H1 (cell line): ENCODE measurements around the gene PDGFB. TPM values are rescaled to one million over a fixed set of nuclear protein-coding genes. Genes with fewer than 3 reads are reported as not detected.

Experiments
- CTCF ChIA-PET: fragments of 300-600 bp; sonication (Branson Sonifier 250); formaldehyde crosslinking; loops from one replicate; lab custom pipeline; 2021; ENCODE audit not compliant: partially characterized antibody; lab: Charles Lee
- POLR2A ChIA-PET: fragments of 300-600 bp; sonication (Branson Sonifier 250); formaldehyde crosslinking; loops from one replicate; lab custom pipeline; 2021; ENCODE audit warnings: inconsistent platforms; ENCODE audit not compliant: partially characterized antibody; lab: Charles Lee
- DNase-seq, 2 experiments: peaks; one replicate each; pipeline versions ENCODE4 v3.0.0 to v3.0.0-alpha.2; 2010 to 2022; ENCODE audit warnings: low spot score in 2 of 2, low read depth in 1 of 2, mixed read lengths in 1 of 2
- FAIRE-seq: peaks from 2 replicates; lab custom pipeline; 2011; peaks lifted over from hg19 to GRCh38; lab: Jason Lieb, UNC
- H2AFZ ChIP-seq: 2 replicates; pipeline ENCODE4 v1.8.1; 2012; ENCODE audit warnings: low read length, inconsistent platforms
- H2AK5ac ChIP-seq: 2 replicates; pipeline ENCODE4 v1.6.1; 2013; ENCODE audit warnings: low read depth, low read length
- H2BK120ac ChIP-seq: replicated peaks from 2 replicates; pipeline ENCODE3; 2013; ENCODE audit warnings: low read depth, low read length, inconsistent platforms
- H2BK12ac ChIP-seq: 2 replicates; pipeline ENCODE4 v1.6.1; 2013; ENCODE audit warnings: low read depth, low read length
- H2BK15ac ChIP-seq: 2 replicates; pipeline ENCODE4 v1.6.1; 2013; ENCODE audit warnings: low read length
- H2BK20ac ChIP-seq: 2 replicates; pipeline ENCODE4 v1.6.1; 2013; ENCODE audit warnings: low read length
- H2BK5ac ChIP-seq: 2 replicates; pipeline ENCODE4 v1.6.1; 2013; ENCODE audit warnings: low read depth, low read length
- H3K14ac ChIP-seq: 2 replicates; pipeline ENCODE4 v1.6.1; 2013; ENCODE audit warnings: inconsistent platforms; ENCODE audit not compliant: insufficient read length
- H3K18ac ChIP-seq: 2 replicates; pipeline ENCODE4 v1.6.1; 2013; ENCODE audit warnings: low read length; ENCODE audit errors: extremely low read depth
- H3K23ac ChIP-seq: 2 replicates; pipeline ENCODE4 v1.6.1; 2013; ENCODE audit warnings: inconsistent platforms; ENCODE audit not compliant: insufficient read length
- H3K23me2 ChIP-seq: 2 replicates; pipeline ENCODE4 v1.6.1; 2013; ENCODE audit warnings: low read depth, low read length
- H3K27ac ChIP-seq: 2 replicates; pipeline ENCODE4 v1.6.1; 2011; ENCODE audit warnings: low read depth, low read length, inconsistent platforms
- H3K27me3 ChIP-seq, 4 experiments: replicated peaks in 1 of 4; 1 replicate in 1 of 4; 2 replicates in 3 of 4; pipeline versions ENCODE4 v1.6.1 to v1.8.1; 2011 to 2013; ENCODE audit warnings: low read length in 3 of 4, mild to moderate bottlenecking in 3 of 4, inconsistent platforms in 2 of 4, mixed read lengths in 2 of 4, moderate library complexity in 1 of 4; ENCODE audit not compliant: control insufficient read depth in 3 of 4, insufficient read depth in 3 of 4; ENCODE audit errors: extremely low read depth in 1 of 4
- H3K36me3 ChIP-seq, 4 experiments: 2 replicates each; pipeline versions ENCODE4 v1.6.1 to v1.8.1; 2011 to 2013; ENCODE audit warnings: mild to moderate bottlenecking in 4 of 4, low read length in 3 of 4, moderate library complexity in 2 of 4, control low read depth in 1 of 4, inconsistent platforms in 1 of 4; ENCODE audit not compliant: insufficient read depth in 4 of 4, control insufficient read depth in 2 of 4
- H3K4ac ChIP-seq: replicated peaks from 2 replicates; pipeline ENCODE3; 2013; ENCODE audit warnings: low read length, low read depth, mixed read lengths, inconsistent platforms; ENCODE audit not compliant: insufficient read length
- H3K4me1 ChIP-seq, 4 experiments: replicated peaks in 1 of 4; 1 replicate in 1 of 4; 2 replicates in 3 of 4; pipeline versions ENCODE4 v1.6.1 to v1.8.1; 2011 to 2013; ENCODE audit warnings: low read length in 3 of 4, inconsistent platforms in 2 of 4, mixed read lengths in 1 of 4; ENCODE audit not compliant: insufficient read depth in 4 of 4, control insufficient read depth in 3 of 4
- H3K4me2 ChIP-seq, 2 experiments: 2 replicates each; pipeline versions ENCODE4 v1.6.1 to v1.8.1; 2011 to 2013; ENCODE audit warnings: low read depth in 2 of 2, low read length in 2 of 2, control low read depth in 1 of 2, inconsistent platforms in 1 of 2, mild to moderate bottlenecking in 1 of 2; ENCODE audit not compliant: insufficient read depth in 1 of 2
- H3K4me3 ChIP-seq, 4 experiments: fragments of 200-600, 300-600 bp in 1 of 4; sonication (generic), shearing (Covaris generic), sonication (Bioruptor Twin) in 1 of 4; 2 replicates each; pipeline versions ENCODE4 v1.5.1 to v1.8.1; 2011 to 2016; ENCODE audit warnings: low read length in 4 of 4, low read depth in 3 of 4, control low read depth in 2 of 4, inconsistent platforms in 2 of 4, mild to moderate bottlenecking in 2 of 4, mixed read lengths in 1 of 4, moderate library complexity in 1 of 4; ENCODE audit not compliant: insufficient read depth in 2 of 4; ENCODE audit errors: extremely low read depth in 1 of 4
- H3K56ac ChIP-seq: replicated peaks from 2 replicates; pipeline ENCODE3; 2013; ENCODE audit warnings: low read depth, mild to moderate bottlenecking, mixed read lengths, low read length, inconsistent platforms; ENCODE audit not compliant: insufficient read length
- H3K79me1 ChIP-seq: 2 replicates; pipeline ENCODE4 v1.6.1; 2013; ENCODE audit warnings: low read depth, low read length, control low read depth
- H3K79me2 ChIP-seq, 2 experiments: 2 replicates each; pipeline versions ENCODE4 v1.6.1 to v1.8.1; 2012 to 2013; ENCODE audit warnings: low read length in 2 of 2, mild to moderate bottlenecking in 2 of 2, inconsistent platforms in 1 of 2; ENCODE audit not compliant: insufficient read depth in 2 of 2, control insufficient read depth in 1 of 2
- H3K9ac ChIP-seq, 4 experiments: replicated peaks in 1 of 4; 1 replicate in 1 of 4; 2 replicates in 3 of 4; pipeline versions ENCODE4 v1.6.1 to v1.8.1; 2011 to 2013; ENCODE audit warnings: low read depth in 3 of 4, low read length in 3 of 4, control low read depth in 2 of 4, mild to moderate bottlenecking in 2 of 4, moderate library complexity in 2 of 4, inconsistent platforms in 1 of 4; ENCODE audit errors: extremely low read depth in 1 of 4
- H3K9me3 ChIP-seq, 2 experiments: 2 replicates each; pipeline versions ENCODE4 v1.6.1 to v1.8.1; 2012 to 2013; ENCODE audit warnings: mild to moderate bottlenecking in 2 of 2, moderate library complexity in 2 of 2, control low read depth in 1 of 2, inconsistent platforms in 1 of 2, low read depth in 1 of 2, low read length in 1 of 2, mixed read lengths in 1 of 2; ENCODE audit not compliant: insufficient read depth in 2 of 2
- H4K20me1 ChIP-seq, 2 experiments: replicated peaks in 1 of 2; 2 replicates each; pipeline versions ENCODE3 to v1.8.1; 2011 to 2013; ENCODE audit warnings: inconsistent platforms in 2 of 2, low read length in 2 of 2, mild to moderate bottlenecking in 1 of 2; ENCODE audit not compliant: insufficient read depth in 2 of 2, control insufficient read depth in 1 of 2
- H4K5ac ChIP-seq: 2 replicates; pipeline ENCODE4 v1.6.1; 2013; ENCODE audit warnings: low read length, low read depth, mixed read lengths, inconsistent platforms; ENCODE audit not compliant: insufficient read length
- H4K8ac ChIP-seq: 2 replicates; pipeline ENCODE4 v1.8.0; 2013; ENCODE audit warnings: mild to moderate bottlenecking, moderate library complexity, low read length, inconsistent platforms; ENCODE audit not compliant: insufficient read depth; ENCODE audit errors: extremely low read depth
- H4K91ac ChIP-seq: replicated peaks from 2 replicates; pipeline ENCODE3; 2013; ENCODE audit warnings: low read length, mixed read lengths, inconsistent platforms; ENCODE audit not compliant: insufficient read length
- ASH2L ChIP-seq: fragments of 200-600, 300-600 bp; sonication (generic); IDR thresholded peaks from one replicate; pipeline ENCODE4 v1.7.1; 2017; ENCODE audit warnings: low read length
- CBX5 ChIP-seq: fragments of 300-800, 300-1000 bp; sonication (generic); IDR thresholded peaks from 2 replicates; pipeline ENCODE4 v1.7.1; 2016; ENCODE audit warnings: antibody characterized with exemption, low read length, low read depth
- CBX8 ChIP-seq: fragments of 300-800, 300-1000 bp; sonication (generic); IDR thresholded peaks from 2 replicates; pipeline ENCODE4 v1.7.1; 2016; ENCODE audit warnings: low read depth, low read length, borderline replicate concordance
- HDAC6 ChIP-seq: IDR thresholded peaks from one replicate; pipeline ENCODE4 v1.7.1; 2012; ENCODE audit warnings: low read depth, mild to moderate bottlenecking, inconsistent platforms, low read length, moderate library complexity
- JUN ChIP-seq: IDR thresholded peaks from 2 replicates; pipeline ENCODE4 v1.6.1; 2011; ENCODE audit warnings: low read depth, mild to moderate bottlenecking, improper control_type of control experiment, low read length
- JUND ChIP-seq: IDR thresholded peaks from 2 replicates; pipeline ENCODE4 v1.6.1; 2011; ENCODE audit warnings: mild to moderate bottlenecking, improper control_type of control experiment, low read length
- KDM5A ChIP-seq: fragments of 200-600 bp; IDR thresholded peaks from 2 replicates; pipeline ENCODE4 v1.7.1; 2012; ENCODE audit warnings: mild to moderate bottlenecking, low read length, inconsistent platforms, mixed read lengths
- POLR2A ChIP-seq, 2 experiments: IDR thresholded peaks; 1 replicate in 1 of 2; 2 replicates in 1 of 2; pipeline ENCODE4 v1.6.1; 2011; ENCODE audit warnings: low read depth in 2 of 2, low read length in 2 of 2, mild to moderate bottlenecking in 2 of 2; ENCODE audit errors: control extremely low read depth in 1 of 2
- RBBP5 ChIP-seq: IDR thresholded peaks from 2 replicates; pipeline ENCODE4 v1.7.1; 2012; ENCODE audit warnings: low read depth, mild to moderate bottlenecking, inconsistent platforms, low read length, moderate library complexity, borderline replicate concordance
- ZNF274 ChIP-seq: IDR thresholded peaks from 2 replicates; pipeline ENCODE4 v1.7.0; 2012; ENCODE audit warnings: low read length, borderline replicate concordance; ENCODE audit errors: extremely low read depth
- WGBS, 2 experiments: shearing (Covaris generic) in 1 of 2; methylation state at CpG; one replicate each; pipeline versions ENCODE4 v1.1.6 to v1.1.7; 2013 to 2015; ENCODE audit warnings: low lambda C conversion rate in 2 of 2, mixed read lengths in 2 of 2, inconsistent platforms in 1 of 2, low coverage in 1 of 2, missing lambda C conversion rate in 1 of 2; ENCODE audit not compliant: insufficient replicate concordance in 2 of 2, insufficient coverage in 1 of 2, insufficient read length in 1 of 2; ENCODE audit errors: extremely low coverage in 1 of 2, missing lambda C conversion rate in 1 of 2; 5-methylcytosine and 5-hydroxymethylcytosine counted together
- polyA plus RNA-seq, 7 experiments: library from polyadenylated mRNA; depleted of rRNA in 3 of 7; stranded (reverse) in 5 of 7; unstranded in 2 of 7; fragments of >200 nt in 5 of 7; fragments of 200-250 nt in 2 of 7; gene quantifications; 1 replicate in 5 of 7; 2 replicates in 1 of 7; 4 replicates in 1 of 7; pipeline versions ENCODE4 v1.2.1 to v1.2.3, GENCODE V29; 2011 to 2013; ENCODE audit warnings: missing spikeins in 2 of 7, mixed read lengths in 2 of 7
- total RNA-seq: library from RNA; stranded (reverse); fragmentation: NEBNext Ultra II Directional; extraction: Animal tissue kit (Norgen Biotek cat#: 25700); gene quantifications from 2 replicates; pipeline ENCODE4 v1.2.1, GENCODE V29; 2021
- TF ChIP-seq, protein P1 (sequence below): IDR thresholded peaks from 2 replicates; pipeline ENCODE4 v1.6.1; 2012; ENCODE audit warnings: low read length, inconsistent platforms
- TF ChIP-seq, protein P2 (sequence below): IDR thresholded peaks from 2 replicates; pipeline ENCODE4 v1.6.1; 2012; ENCODE audit warnings: inconsistent platforms

PDGFB gene
- total and polyA plus RNA-seq, 2 of the 8 experiments (the other 6 are each of a cell fraction or from before 2014, with no cell fraction given): 3.9 to 8.5 TPM

GRCh38 chr22:39270792-39271191 is 26.0 kb upstream of the PDGFB start:
- H3K36me3 ChIP-seq: no peaks in the 10 kb centered on the region

More at GRCh38 chr22:39270792-39271191, 26.0 kb upstream of the PDGFB start:
- Histone ChIP-seq H3K4me3 (no peak overlapping the region), H3K9ac (no peak overlapping the region), H3K79me2 (no peaks in the 10 kb centered on the region), H3K18ac (no peak overlapping the region), H3K14ac (no peak overlapping the region), H4K20me1 (no peaks in the 10 kb centered on the region), H4K8ac (no peak overlapping the region), H3K56ac (no peak overlapping the region), H4K91ac (no peak overlapping the region), H2AK5ac (no peak overlapping the region), H3K27me3 (no peaks in the 10 kb centered on the region; a peak in 1 of 7 replicates), H3K9me3 (0 out of 4 replicates have a peak, but pooled peaks cover 0 to 2% of the 10 kb centered on the region in 2 experiments), H2BK5ac (no peak overlapping the region), H3K4me1 (peaks cover 0 to 7% (median under 1%) of the 10 kb centered on the region in 4 experiments; a peak in 2 of 7 replicates), H3K27ac (no peak overlapping the region), H2BK120ac (no peak overlapping the region), H3K4me2 (no peak overlapping the region), H3K4ac (no peak overlapping the region), H3K23me2 (no peaks in the 10 kb centered on the region), H2BK20ac (no peak overlapping the region), H2AFZ (no peak overlapping the region), H3K79me1 (no peaks in the 10 kb centered on the region), H4K5ac (no peak overlapping the region), H2BK12ac (no peak overlapping the region; the same call in 1 of the 2 replicates), H3K23ac (no peak overlapping the region), H2BK15ac (no peak overlapping the region)
- 92% methylated on average over 9 of the region's 9 CpGs; no CpG with 5 or more reads in 1 of the 2 experiments for WGBS, 2 experiments
- FAIRE-seq (no peak), DNase-seq (no peak)
- ChIA-PET POLR2A (interaction anchor here (1.0 to 1.3 kb wide), 2 partner anchors 15 to 40 kb away, joined by 3 to 4 read pairs; no protein-coding TSS in a partner anchor), CTCF (interaction anchor here (1.7 kb wide), 1 partner anchor 39 kb away, joined by 5 read pairs; no protein-coding TSS in a partner anchor)
- TF ChIP-seq CBX8 (no peak), CBX5 (no peak), ASH2L (no peak), POLR2A (IDR thresholded peaks at IDR 0.05; ENCODE audit: control extremely low read depth in 1 of 2, low read depth in 2 of 2, low read length in 2 of 2) (no peak), HDAC6 (no peak), RBBP5 (no peak), ZNF274 (no peak), KDM5A (no peak), JUN (no peak), JUND (no peak)
- TF ChIP-seq, protein P1, sequence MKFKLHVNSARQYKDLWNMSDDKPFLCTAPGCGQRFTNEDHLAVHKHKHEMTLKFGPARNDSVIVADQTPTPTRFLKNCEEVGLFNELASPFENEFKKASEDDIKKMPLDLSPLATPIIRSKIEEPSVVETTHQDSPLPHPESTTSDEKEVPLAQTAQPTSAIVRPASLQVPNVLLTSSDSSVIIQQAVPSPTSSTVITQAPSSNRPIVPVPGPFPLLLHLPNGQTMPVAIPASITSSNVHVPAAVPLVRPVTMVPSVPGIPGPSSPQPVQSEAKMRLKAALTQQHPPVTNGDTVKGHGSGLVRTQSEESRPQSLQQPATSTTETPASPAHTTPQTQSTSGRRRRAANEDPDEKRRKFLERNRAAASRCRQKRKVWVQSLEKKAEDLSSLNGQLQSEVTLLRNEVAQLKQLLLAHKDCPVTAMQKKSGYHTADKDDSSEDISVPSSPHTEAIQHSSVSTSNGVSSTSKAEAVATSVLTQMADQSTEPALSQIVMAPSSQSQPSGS: no peak
- TF ChIP-seq, protein P2, sequence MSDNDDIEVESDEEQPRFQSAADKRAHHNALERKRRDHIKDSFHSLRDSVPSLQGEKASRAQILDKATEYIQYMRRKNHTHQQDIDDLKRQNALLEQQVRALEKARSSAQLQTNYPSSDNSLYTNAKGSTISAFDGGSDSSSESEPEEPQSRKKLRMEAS: no peak
